GM21786 (cell line): ENCODE measurements around the gene NOTUM.

Experiments used
- ATAC-seq: cut with Tn5 transposase; IDR thresholded peaks from one replicate; pipeline ENCODE4 v1.9.1; 2021; ENCODE audit not compliant: unreplicated experiment

NOTUM gene

GRCh38 chr17:81939881-81940385, 21.1 kb downstream of the NOTUM start:
- ATAC-seq = no peak

DNA sequence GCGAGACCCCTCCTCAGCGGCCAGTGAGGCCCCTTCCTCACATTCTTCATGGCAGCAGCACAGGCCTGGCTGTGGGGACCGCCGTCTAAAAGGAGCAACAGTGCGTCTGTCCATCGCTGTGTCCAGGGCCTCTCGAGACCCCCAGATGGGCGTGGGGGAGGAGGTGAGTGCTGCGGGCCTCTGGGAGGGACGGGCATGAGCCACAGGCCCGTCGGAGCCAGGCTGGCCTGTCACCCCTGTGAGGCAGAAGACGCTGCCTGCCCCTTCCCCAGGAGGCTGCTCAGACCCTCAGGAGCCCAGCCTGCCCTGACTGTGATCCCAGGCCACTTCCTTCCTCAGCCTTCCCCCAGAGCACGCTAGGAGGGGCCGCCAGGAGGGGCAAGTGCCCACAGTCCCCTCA, 21.8 kb downstream of the NOTUM start:
- no peak for ATAC-seq

DNA sequence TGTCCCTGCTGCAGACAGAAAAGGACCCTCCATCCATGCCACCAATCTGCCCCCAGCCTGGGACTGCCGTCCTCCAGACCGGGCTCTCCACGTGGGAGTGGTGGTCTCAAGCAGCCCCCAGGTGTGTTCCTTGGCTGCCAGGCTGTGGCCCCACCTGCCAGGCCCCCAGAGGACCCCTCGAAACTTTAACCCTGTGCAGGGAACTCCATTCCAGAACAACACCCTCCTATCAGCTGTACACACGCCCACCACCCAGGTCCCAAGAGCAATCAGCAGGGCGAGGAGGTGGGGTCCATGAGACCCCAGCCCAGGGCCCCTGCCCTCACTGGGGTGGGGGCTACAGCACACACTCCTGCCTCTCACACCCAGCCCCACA, 25.3 kb downstream of the NOTUM start:
- no peak for ATAC-seq

- ATAC-seq = no peak
Measured at GRCh38 chr17:81934850-81935708, 25.9 kb downstream of the NOTUM start.

DNA sequence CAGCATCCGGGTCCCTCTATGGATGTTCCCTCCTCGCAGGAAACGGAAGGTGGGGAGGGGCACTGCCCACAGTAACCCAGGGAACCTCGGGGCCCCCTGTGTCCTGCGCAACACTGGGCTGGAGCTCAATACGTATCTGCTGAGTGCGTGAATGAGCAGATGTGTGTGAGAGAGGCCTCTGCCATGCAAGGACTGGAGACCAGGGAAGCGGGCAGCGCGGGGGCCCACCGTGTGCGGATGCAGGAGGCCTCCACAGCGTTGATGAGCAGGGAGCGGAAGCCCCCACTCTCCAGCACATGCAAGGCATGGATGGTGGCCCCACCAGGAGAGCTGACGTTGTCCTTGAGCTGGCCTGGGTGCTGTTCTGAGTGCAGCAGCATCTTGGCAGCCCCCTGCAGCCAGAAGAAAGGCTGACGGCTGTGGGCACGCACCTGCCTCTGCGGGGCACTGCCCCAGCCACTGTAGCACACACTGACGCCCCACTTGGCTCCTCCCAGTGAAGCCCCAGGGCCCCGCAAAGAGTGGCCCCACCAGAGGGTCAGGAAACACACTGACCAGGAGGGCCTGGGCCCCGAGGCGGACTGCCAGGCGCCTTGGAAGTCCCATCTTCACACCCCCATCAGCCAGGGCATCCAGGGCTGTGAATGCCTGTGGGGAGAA, 26.8 kb downstream of the NOTUM start:
- ATAC-seq = no peak

- ATAC-seq = no peak
Measured at GRCh38 chr17:81933178-81933699, 27.7 kb downstream of the NOTUM start.

DNA sequence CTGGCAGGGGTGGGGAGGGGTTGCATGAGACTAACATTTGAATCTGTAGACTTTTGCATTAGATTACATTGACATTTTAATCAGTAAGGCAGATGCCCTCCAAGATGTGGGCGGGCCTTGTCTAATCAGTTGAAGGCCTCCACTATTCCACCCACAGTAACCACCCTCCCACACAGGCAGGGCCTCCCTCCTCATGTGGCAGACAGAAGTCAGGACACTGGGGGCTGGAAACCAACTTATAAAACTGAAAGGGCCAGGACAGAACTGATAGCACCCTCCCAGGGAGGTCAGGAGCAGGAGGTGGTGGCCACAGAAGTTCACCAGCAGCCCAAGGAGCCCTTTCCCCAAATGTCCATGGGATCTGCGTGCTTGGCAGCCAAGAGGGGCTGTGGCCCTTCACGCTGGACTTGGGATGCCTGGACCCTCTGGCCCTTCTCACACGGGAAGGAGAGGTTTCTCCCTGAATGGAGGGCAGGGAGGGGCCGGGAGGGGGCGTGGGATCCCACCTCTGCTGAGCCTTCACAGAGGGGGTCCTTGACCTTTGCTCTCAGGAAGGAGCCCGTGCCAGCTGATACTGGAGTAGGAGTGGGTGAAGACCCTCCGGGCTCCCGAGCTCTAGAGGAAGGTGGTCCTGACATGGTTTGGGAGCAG, 28.5 kb downstream of the NOTUM start:
- no peak for ATAC-seq

- no peak for ATAC-seq
Measured at GRCh38 chr17:81931557-81932332, 29.2 kb downstream of the NOTUM start.

DNA sequence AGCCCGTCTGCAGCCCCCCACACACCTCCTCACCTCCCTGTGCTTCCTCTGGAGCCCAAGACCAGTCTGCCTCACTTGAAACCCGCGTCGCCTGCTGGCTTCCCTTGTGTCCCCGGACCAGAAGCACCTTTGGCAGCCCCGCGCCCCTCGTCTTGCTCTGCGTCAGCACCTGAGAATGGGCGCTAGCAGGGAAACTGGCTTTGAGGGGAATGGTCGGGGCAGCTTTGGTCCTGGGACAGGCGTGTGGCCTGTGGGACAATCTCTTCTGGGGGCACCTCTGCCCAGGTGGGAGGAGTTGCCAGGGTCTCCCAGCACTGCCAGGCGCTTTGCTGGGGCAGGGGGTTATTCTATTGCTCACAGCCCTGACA, 29.8 kb downstream of the NOTUM start:
- no peak for ATAC-seq

GRCh38 chr17:81930142-81931125, 30.6 kb downstream of the NOTUM start:
- ATAC-seq = no peak

GRCh38 chr17:81929253-81930141, 31.5 kb downstream of the NOTUM start:
- ATAC-seq = no peak

GRCh38 chr17:81928544-81929252, 32.3 kb downstream of the NOTUM start:
- no peak for ATAC-seq

DNA sequence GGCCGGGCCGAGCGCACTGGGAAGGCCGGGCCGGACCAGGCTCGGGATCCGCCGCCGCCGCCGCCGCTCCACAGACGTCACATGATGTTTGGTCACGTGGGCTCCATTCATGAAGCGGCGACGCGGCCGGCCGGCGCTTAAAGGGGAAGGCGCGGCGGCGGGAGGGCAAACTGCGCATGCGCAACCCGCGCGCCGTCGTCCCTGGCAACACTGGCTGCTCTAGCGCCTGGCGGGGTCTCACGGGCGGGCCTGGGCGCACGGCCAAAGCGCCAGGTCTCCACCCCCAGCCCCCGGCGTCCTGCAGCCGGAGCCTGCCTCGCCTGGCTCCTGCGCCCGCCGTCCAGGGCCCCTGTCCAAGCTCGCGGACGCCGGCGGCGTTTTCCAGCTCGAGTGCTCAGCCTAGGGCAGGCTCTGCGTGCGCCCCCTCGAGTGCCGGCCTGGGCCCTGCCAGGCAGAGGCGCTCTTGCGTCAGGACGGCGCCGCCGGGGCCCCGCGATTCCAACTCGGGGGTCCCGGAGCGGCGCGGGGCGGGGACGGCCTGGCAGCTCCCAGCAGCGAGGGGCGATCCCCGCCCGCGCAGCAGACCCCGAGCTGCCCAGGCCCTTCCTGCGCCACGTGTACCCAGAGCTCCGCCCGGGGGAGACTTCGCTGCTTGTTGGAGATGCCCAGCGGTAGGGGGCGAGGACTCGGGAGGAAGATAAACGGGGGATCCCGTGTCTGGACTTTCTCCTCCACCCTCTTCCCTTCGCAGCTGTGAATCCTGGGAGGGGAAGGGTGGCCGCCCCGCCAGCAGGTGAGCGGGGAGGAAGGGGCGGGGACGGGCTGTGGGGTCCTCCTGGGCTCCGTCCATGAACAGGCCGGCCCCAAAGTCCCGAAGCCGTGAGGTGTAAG, 33.1 kb downstream of the NOTUM start, which contains the start of gene MAFG:
Gene MAFG (minus strand): TSS at position 83 of the 891 bp plus-strand sequence. CDS start 4,550 bp downstream, outside the sequence.
- ATAC-seq = peak; percentile 51

DNA sequence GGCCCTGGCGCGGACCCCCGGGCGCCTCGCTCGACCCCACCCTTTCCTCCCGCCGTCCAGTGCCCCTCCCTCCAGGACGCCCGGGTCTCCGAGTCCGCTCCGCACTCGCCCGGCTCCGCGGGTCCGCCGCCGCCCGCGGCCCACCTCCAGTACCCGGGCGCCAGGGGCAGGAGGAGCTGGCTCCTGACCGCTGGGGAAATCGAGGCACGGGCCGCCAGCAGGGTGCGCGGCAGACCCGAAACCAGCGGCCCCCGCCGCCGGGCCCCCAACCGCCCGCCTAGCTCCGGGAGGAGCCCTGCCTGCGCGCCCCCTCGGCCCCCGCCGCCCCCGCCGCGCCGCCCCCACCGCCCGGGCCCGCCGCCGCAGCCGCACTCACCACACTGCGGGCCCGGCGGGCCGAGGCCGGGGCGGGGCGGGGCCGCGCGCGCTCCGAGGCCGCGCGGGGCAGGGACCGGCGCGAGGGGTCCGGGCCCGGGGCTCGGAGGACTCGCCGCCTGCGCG, 33.8 kb downstream of the NOTUM start:
- peak; percentile 8 for ATAC-seq

DNA sequence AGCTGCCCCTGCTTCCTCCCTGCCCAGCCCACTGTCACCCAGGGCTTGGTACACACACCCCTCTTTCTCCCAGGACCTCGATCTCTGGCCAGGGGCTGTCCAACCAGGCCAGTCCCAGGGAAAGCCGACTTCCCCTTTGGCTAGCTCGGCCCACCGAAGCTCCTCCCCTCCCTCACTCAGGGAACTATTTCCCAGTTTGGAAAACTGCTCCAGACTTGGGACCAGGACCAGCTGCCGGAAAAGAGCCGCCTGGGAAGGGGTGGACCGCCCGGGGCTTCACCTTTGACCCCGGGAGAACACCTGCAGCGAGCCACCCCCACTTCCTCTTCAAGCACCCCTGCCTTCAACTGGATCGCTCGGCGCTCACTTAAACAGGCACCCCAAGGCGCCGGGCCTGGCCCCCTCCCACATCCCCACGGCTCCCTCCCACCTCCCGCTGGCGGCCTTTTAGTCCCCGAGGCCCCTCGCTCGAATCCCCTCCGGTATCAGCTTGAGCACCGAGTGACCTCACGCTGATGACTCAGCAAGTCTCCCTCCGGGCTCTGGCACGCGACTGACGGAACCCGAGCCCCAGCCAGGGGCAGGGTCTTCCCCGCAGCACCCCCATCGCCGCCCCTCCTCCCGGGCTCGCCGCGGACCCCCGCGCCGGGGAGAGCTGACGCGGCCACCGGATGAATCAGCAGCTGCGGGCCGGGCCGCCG, 34.4 kb downstream of the NOTUM start:
- ATAC-seq = no peak

DNA sequence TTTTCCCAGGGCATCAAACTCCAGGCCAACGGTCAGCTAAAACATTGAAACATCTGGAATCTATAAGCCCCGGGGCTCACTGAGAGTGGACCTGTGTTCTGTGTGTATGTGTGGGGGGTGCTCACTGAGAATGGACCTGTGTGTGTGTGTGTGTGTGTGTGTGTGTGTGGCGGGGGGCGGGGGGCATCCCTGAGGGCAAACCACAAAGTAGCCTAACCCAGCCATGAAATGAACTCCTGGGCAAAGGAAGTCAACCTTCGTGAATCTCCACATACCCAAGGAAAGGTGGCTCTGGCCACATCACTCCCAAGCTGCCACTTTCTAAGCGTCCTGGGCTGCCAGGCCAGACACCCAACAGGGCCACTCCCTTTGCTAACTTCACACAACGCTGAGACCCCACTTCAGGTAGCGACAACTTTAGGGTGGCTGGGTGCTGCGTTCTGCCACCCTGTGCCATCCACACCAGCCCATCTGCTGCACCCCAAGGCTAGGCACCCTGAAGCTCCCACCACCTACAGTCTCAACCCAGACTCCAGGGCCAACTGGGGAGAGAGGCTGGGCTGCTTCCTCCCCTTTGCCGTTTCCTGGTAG, 35.0 kb downstream of the NOTUM start:
- ATAC-seq = no peak
